Liver (tissue), 9 donors: ENCODE results near the gene SRP19. TPM values are rescaled to one million over a fixed set of nuclear protein-coding genes. Genes with fewer than 3 reads are reported as not detected.

Source experiments
- DNase-seq: peaks from one replicate; pipeline ENCODE4 v3.0.0-alpha.2; 2017; ENCODE audit warnings: low spot score
- H3K27ac ChIP-seq, 2 donors: one replicate each; pipeline ENCODE4 v1.7.0; 2013; ENCODE audit warnings: inconsistent platforms in 2 of 2, low read length in 2 of 2, control low read depth in 1 of 2, low read depth in 1 of 2, mild to moderate bottlenecking in 1 of 2
- H3K27me3 ChIP-seq, 4 donors: one replicate each; pipeline versions ENCODE4 v1.6.1 to v1.7.0; 2013; ENCODE audit warnings: low read length in 3 of 4, inconsistent platforms in 1 of 4, mild to moderate bottlenecking in 1 of 4, moderate library complexity in 1 of 4; ENCODE audit not compliant: control insufficient read depth in 4 of 4, insufficient read depth in 4 of 4
- H3K36me3 ChIP-seq, 4 donors: one replicate each; pipeline versions ENCODE4 v1.6.1 to v1.7.0; 2013; ENCODE audit warnings: low read length in 3 of 4, mild to moderate bottlenecking in 3 of 4, low read depth in 1 of 4, moderate library complexity in 1 of 4; ENCODE audit not compliant: control insufficient read depth in 4 of 4, insufficient read depth in 3 of 4
- H3K4me1 ChIP-seq, 4 donors: one replicate each; pipeline versions ENCODE4 v1.6.1 to v1.7.0; 2013; ENCODE audit warnings: low read length in 3 of 4, mild to moderate bottlenecking in 3 of 4, moderate library complexity in 1 of 4; ENCODE audit not compliant: control insufficient read depth in 4 of 4, insufficient read depth in 4 of 4
- H3K4me3 ChIP-seq, 3 donors: one replicate each; pipeline versions ENCODE4 v1.6.1 to v1.7.0; 2013; ENCODE audit warnings: low read length in 3 of 3, control low read depth in 1 of 3, low read depth in 1 of 3, mild to moderate bottlenecking in 1 of 3
- H3K9ac ChIP-seq, 2 donors: one replicate each; pipeline ENCODE4 v1.7.0; 2013; ENCODE audit warnings: low read length in 2 of 2, mild to moderate bottlenecking in 2 of 2, moderate library complexity in 2 of 2, control low read depth in 1 of 2, low read depth in 1 of 2
- H3K9me3 ChIP-seq, 4 donors: one replicate each; pipeline versions ENCODE4 v1.6.1 to v1.7.0; 2013; ENCODE audit warnings: low read length in 3 of 4; ENCODE audit not compliant: control insufficient read depth in 4 of 4
- EGR1 ChIP-seq, 2 donors: IDR thresholded peaks; 2 replicates each; pipeline ENCODE4 v1.6.1; 2016 to 2018; ENCODE audit warnings: antibody characterized with exemption in 2 of 2, low read depth in 2 of 2
- FOXA1 ChIP-seq: IDR thresholded peaks from 2 replicates; pipeline ENCODE4 v1.6.1; 2016; ENCODE audit warnings: antibody characterized with exemption
- FOXA2 ChIP-seq: IDR thresholded peaks from 2 replicates; pipeline ENCODE4 v1.6.1; 2016; ENCODE audit warnings: antibody characterized with exemption
- GABPA ChIP-seq, 2 donors: IDR thresholded peaks in 1 of 2; conservative IDR thresholded peaks in 1 of 2; 2 replicates each; pipeline ENCODE4 v1.6.1; 2016; ENCODE audit warnings: antibody characterized with exemption in 2 of 2, mild to moderate bottlenecking in 1 of 2, moderate library complexity in 1 of 2
- HNF4A ChIP-seq, 2 donors: conservative IDR thresholded peaks; 2 replicates each; pipeline ENCODE4 v1.6.1; 2016; ENCODE audit warnings: antibody characterized with exemption in 2 of 2, mild to moderate bottlenecking in 2 of 2
- HNF4G ChIP-seq: IDR thresholded peaks from 2 replicates; pipeline ENCODE4 v1.6.1; 2016; ENCODE audit warnings: antibody characterized with exemption
- JUND ChIP-seq, 2 donors: IDR thresholded peaks; 2 replicates each; pipeline ENCODE4 v1.6.1; 2016; ENCODE audit warnings: antibody characterized with exemption in 2 of 2
- NR2F2 ChIP-seq: IDR thresholded peaks from 2 replicates; pipeline ENCODE4 v1.6.1; 2016; ENCODE audit warnings: antibody characterized with exemption
- RAD21 ChIP-seq, 2 donors: IDR thresholded peaks; 2 replicates each; pipeline ENCODE4 v1.6.1; 2016; ENCODE audit warnings: antibody characterized with exemption in 2 of 2, mild to moderate bottlenecking in 2 of 2
- REST ChIP-seq: IDR thresholded peaks from 2 replicates; pipeline ENCODE4 v1.6.1; 2016; ENCODE audit warnings: antibody characterized with exemption, mild to moderate bottlenecking
- RXRA ChIP-seq, 2 donors: IDR thresholded peaks; 2 replicates each; pipeline ENCODE4 v1.6.1; 2017 to 2018; ENCODE audit warnings: antibody characterized with exemption in 2 of 2, mild to moderate bottlenecking in 1 of 2
- SP1 ChIP-seq: IDR thresholded peaks from 2 replicates; pipeline ENCODE4 v1.6.1; 2018; ENCODE audit warnings: antibody characterized with exemption, mild to moderate bottlenecking
- TAF1 ChIP-seq: conservative IDR thresholded peaks from 2 replicates; pipeline ENCODE4 v1.6.1; 2016; ENCODE audit warnings: antibody characterized with exemption, mild to moderate bottlenecking
- YY1 ChIP-seq: IDR thresholded peaks from 2 replicates; pipeline ENCODE4 v1.6.1; 2016; ENCODE audit warnings: antibody characterized with exemption, mild to moderate bottlenecking
- ZBTB33 ChIP-seq: IDR thresholded peaks from 2 replicates; pipeline ENCODE4 v1.6.1; 2016; ENCODE audit warnings: antibody characterized with exemption
- WGBS: extraction: QIAGEN DNeasy Blood & Tissue Kit; methylation state at CpG from one replicate; pipeline ENCODE4 v1.1.7; 2013; 5-methylcytosine and 5-hydroxymethylcytosine counted together
- polyA plus RNA-seq, 2 donors: library from polyadenylated mRNA; stranded (reverse) in 1 of 2; unstranded in 1 of 2; fragments of 200-250 nt in 1 of 2; fragments of >200 nt in 1 of 2; fragmentation: Nextera tagmentation in 1 of 2; extraction: Ambion mirVana in 1 of 2; gene quantifications; one replicate each; pipeline versions ENCODE4 v1.2.1 to v1.2.3, GENCODE V29; 2013 to 2015
- total RNA-seq, 2 donors: library from RNA; depleted of rRNA; stranded (reverse); fragments of >200 nt; gene quantifications; one replicate each; pipeline ENCODE4 v1.2.3, GENCODE V29; 2014
- TF ChIP-seq, protein P1 (sequence below): fragments of 150-350 bp; IDR thresholded peaks from 2 replicates; pipeline ENCODE4 v1.5.1; 2017; ENCODE audit warnings: improper control_type of control experiment, low read depth, low read length; ENCODE audit not compliant: missing input control
- TF ChIP-seq, protein P2 (sequence below): IDR thresholded peaks from 2 replicates; pipeline ENCODE4 v1.6.1; 2016; ENCODE audit warnings: antibody characterized with exemption
- TF ChIP-seq, protein P3 (sequence below): IDR thresholded peaks from 2 replicates; pipeline ENCODE4 v1.6.1; 2016; ENCODE audit warnings: antibody characterized with exemption
- donor health status: healthy.
- donor health status: healthy.
- donor health status: healthy.
- donor health status: healthy.
- donor health status: healthy.

Gene SRP19
- total and polyA plus RNA-seq, 4 donors, result 22.0 to 65.5 (median 50.8) TPM

- TF ChIP-seq JUND (IDR thresholded peaks at IDR 0.05), result no peak
- TF ChIP-seq EGR1 (IDR thresholded peaks at IDR 0.05; ENCODE audit: low read depth in 2 of 2), result no peak
- TF ChIP-seq RAD21 (IDR thresholded peaks at IDR 0.05), result no peak
- TF ChIP-seq HNF4A (conservative IDR thresholded peaks at IDR 0.05), result no peak
- no peak for TF ChIP-seq NR2F2
- TF ChIP-seq, protein P1, sequence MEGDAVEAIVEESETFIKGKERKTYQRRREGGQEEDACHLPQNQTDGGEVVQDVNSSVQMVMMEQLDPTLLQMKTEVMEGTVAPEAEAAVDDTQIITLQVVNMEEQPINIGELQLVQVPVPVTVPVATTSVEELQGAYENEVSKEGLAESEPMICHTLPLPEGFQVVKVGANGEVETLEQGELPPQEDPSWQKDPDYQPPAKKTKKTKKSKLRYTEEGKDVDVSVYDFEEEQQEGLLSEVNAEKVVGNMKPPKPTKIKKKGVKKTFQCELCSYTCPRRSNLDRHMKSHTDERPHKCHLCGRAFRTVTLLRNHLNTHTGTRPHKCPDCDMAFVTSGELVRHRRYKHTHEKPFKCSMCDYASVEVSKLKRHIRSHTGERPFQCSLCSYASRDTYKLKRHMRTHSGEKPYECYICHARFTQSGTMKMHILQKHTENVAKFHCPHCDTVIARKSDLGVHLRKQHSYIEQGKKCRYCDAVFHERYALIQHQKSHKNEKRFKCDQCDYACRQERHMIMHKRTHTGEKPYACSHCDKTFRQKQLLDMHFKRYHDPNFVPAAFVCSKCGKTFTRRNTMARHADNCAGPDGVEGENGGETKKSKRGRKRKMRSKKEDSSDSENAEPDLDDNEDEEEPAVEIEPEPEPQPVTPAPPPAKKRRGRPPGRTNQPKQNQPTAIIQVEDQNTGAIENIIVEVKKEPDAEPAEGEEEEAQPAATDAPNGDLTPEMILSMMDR, result no peak
- TF ChIP-seq, protein P2, sequence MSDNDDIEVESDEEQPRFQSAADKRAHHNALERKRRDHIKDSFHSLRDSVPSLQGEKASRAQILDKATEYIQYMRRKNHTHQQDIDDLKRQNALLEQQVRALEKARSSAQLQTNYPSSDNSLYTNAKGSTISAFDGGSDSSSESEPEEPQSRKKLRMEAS, result no peak
- no peak for TF ChIP-seq GABPA (IDR thresholded peaks at IDR 0.05 in 1 of 2, conservative IDR thresholded peaks at IDR 0.05 in 1 of 2)
- TF ChIP-seq, protein P3, sequence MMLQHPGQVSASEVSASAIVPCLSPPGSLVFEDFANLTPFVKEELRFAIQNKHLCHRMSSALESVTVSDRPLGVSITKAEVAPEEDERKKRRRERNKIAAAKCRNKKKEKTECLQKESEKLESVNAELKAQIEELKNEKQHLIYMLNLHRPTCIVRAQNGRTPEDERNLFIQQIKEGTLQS, result no peak
- TF ChIP-seq YY1, result no peak
- no peak for TF ChIP-seq TAF1
- DNase-seq, result no peak
- no peaks in the 10 kb centered on the region for H3K9me3 ChIP-seq
- no peaks in the 10 kb centered on the region for H3K4me1 ChIP-seq
- 83% methylated on average over 4 of the region's 4 CpGs for WGBS
- peaks cover 0 to 23% (median 12%) of the 10 kb centered on the region in 4 donors for H3K36me3 ChIP-seq
- no peak overlapping the region for H3K4me3 ChIP-seq
- H3K9ac ChIP-seq, result no peak overlapping the region
- no peaks in the 10 kb centered on the region for H3K27me3 ChIP-seq
- H3K27ac ChIP-seq, result no peak overlapping the region
These were observed 38.6 kb upstream of the SRP19 start for GRCh38 chr5:112822456-112822855.

GRCh38 chr5:112823181-112823580 is 37.9 kb upstream of the SRP19 start:
- TF ChIP-seq RAD21 (IDR thresholded peaks at IDR 0.05), result no peak
- TF ChIP-seq HNF4G, result no peak
- TF ChIP-seq SP1, result no peak
- TF ChIP-seq, protein P2, result no peak
- no peak for TF ChIP-seq TAF1
- TF ChIP-seq, protein P1, result no peak
- no peak for TF ChIP-seq ZBTB33
- TF ChIP-seq EGR1 (IDR thresholded peaks at IDR 0.05; ENCODE audit: low read depth in 2 of 2), result no peak
- no peak for TF ChIP-seq HNF4A (conservative IDR thresholded peaks at IDR 0.05)
- no peak for TF ChIP-seq GABPA (IDR thresholded peaks at IDR 0.05 in 1 of 2, conservative IDR thresholded peaks at IDR 0.05 in 1 of 2)
- TF ChIP-seq JUND (IDR thresholded peaks at IDR 0.05), result no peak
- no peak for TF ChIP-seq FOXA2
- no peak for TF ChIP-seq NR2F2
- no peak for TF ChIP-seq RXRA (IDR thresholded peaks at IDR 0.05)
- TF ChIP-seq, protein P3, result no peak
- no peak for TF ChIP-seq REST
- TF ChIP-seq YY1, result no peak
- TF ChIP-seq FOXA1, result no peak

More at GRCh38 chr5:112823181-112823580, 37.9 kb upstream of the SRP19 start:
- Histone ChIP-seq H3K9me3 (no peaks in the 10 kb centered on the region), H3K4me3 (no peak overlapping the region), H3K27ac (no peak overlapping the region), H3K4me1 (no peaks in the 10 kb centered on the region), H3K9ac (no peak overlapping the region), H3K27me3 (no peaks in the 10 kb centered on the region), H3K36me3 (peaks cover 0 to 18% (median 16%) of the 10 kb centered on the region in 4 donors)
- DNase-seq, result no peak
- WGBS, result 91% methylated on average over 2 of the region's 2 CpGs
